ENCODE results near the gene MCC.

Gene MCC

DNA sequence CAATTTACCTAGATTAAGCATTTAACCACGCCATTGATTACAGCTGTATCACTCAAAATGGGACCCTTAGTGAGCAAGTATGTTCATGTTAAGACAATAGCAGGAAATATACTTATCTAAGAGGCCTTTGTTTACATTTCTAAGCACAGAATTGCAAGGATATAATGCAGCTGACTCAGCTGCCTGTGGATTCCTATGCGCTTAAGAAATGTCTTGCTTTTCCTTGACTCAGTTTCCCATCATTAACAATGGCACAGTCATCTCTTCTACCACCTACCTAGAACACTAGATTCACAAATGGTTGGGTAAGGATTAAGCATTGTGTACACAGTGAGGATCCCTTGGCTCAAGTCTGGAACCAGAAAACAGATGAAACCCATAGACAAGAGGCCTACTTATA, 217.2 kb downstream of the MCC start:
- no peak for DNase-seq (ENCODE audit: low read depth, low spot score)
- H3K4me3 ChIP-seq (ENCODE audit: low read depth, low read length) = no peak overlapping the region
- CTCF ChIA-PET = interaction anchor here (0.8 kb wide), 1 partner anchor 237 kb away, joined by 3 read pairs; no protein-coding TSS in a partner anchor
- POLR2A ChIA-PET = no interaction called here
- TF ChIP-seq, protein P1, sequence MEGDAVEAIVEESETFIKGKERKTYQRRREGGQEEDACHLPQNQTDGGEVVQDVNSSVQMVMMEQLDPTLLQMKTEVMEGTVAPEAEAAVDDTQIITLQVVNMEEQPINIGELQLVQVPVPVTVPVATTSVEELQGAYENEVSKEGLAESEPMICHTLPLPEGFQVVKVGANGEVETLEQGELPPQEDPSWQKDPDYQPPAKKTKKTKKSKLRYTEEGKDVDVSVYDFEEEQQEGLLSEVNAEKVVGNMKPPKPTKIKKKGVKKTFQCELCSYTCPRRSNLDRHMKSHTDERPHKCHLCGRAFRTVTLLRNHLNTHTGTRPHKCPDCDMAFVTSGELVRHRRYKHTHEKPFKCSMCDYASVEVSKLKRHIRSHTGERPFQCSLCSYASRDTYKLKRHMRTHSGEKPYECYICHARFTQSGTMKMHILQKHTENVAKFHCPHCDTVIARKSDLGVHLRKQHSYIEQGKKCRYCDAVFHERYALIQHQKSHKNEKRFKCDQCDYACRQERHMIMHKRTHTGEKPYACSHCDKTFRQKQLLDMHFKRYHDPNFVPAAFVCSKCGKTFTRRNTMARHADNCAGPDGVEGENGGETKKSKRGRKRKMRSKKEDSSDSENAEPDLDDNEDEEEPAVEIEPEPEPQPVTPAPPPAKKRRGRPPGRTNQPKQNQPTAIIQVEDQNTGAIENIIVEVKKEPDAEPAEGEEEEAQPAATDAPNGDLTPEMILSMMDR (IDR thresholded peaks at IDR 0.05; ENCODE audit: insufficient read depth, low read length, missing control alignments) = no peak

DNA sequence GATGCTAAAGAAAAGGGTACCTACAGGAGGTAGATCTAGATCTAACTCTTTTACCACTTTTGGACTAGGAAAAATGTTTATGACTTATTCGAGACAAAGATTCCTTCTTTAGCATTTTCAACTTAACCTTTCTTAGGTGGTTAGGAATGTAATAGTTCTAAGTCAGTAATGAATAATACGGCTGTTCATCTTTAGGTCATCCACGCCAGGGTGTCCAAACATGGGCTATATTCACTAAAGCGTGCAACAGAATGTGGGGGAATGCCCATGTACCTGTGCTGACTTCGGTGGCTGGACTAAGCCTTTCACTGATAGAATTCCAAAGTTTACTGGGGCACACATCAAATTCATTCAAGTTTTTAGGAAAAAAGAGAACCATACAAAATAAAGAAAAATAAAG, 218.2 kb downstream of the MCC start:
- no peak overlapping the region for H3K4me3 ChIP-seq (ENCODE audit: low read depth, low read length)
- DNase-seq (ENCODE audit: low read depth, low spot score) = no peak
- POLR2A ChIA-PET = no interaction called here
- CTCF ChIA-PET = interaction anchor here (0.8 kb wide), 2 partner anchors 14 to 236 kb away, joined by 3 read pairs; no protein-coding TSS in a partner anchor
- TF ChIP-seq, protein P1 (IDR thresholded peaks at IDR 0.05; ENCODE audit: insufficient read depth, low read length, missing control alignments) = no peak

DNA sequence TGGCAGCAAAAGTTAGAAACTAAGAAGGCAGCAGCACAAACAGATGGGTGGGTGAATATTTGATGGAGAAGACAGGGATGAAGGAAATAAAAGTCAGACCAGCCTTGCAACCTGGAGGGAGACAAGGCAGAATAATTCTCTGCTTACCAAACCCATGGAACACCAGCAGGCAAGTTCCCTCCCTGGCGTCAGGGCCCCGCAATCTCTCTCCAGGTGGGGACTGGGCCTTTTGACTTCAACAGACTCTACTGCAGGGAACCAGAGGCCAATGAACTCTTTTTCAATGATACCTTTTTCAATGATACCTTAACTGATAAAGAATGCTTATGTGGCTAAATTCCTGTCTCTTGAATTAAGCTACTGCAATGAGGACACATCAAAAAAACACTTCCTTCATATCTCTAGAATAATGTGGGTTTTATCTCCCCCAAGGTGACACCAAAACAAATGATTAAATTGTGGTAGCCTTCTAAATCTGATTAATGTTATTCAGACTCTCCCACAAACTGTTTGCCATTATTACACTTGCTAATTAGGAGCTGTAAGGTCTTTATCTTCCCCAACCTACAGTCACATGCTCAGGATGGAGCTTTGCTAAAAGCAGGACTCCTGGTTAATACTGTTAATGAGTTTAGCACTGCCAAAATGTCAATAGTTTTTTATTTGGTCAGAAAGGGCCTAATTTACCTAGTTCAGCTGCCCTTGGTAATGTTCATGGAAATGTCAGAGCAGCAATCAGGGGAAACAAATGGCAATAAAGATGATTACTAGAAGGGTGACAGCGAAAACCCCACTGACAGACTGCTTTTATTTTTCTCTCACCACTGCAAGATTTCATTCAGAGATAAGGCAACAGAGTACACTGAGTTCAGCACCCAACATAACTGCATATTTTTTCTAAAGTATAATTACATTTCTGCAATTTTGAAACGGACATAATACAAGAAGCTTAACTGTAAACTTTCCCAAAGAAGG, 218.9 kb downstream of the MCC start:
- TF ChIP-seq, protein P1 (IDR thresholded peaks at IDR 0.05; ENCODE audit: insufficient read depth, low read length, missing control alignments) = no peak
- H3K4me3 ChIP-seq (ENCODE audit: low read depth, low read length) = no peak overlapping the region
- no peak for DNase-seq (ENCODE audit: low read depth, low spot score)
- ChIA-PET POLR2A (no interaction called here), CTCF (interaction anchor here (0.8 kb wide), 1 partner anchor 13 kb away, joined by 3 read pairs; no protein-coding TSS in a partner anchor)

GRCh38 chr5:113268232-113268631, 220.0 kb downstream of the MCC start:
- H3K4me3 ChIP-seq (ENCODE audit: low read depth, low read length) = no peak overlapping the region
- TF ChIP-seq, protein P1 (IDR thresholded peaks at IDR 0.05; ENCODE audit: insufficient read depth, low read length, missing control alignments) = no peak
- POLR2A ChIA-PET = no interaction called here
- CTCF ChIA-PET = no interaction called here
- no peak for DNase-seq (ENCODE audit: low read depth, low spot score)

- TF ChIP-seq, protein P1 (IDR thresholded peaks at IDR 0.05; ENCODE audit: insufficient read depth, low read length, missing control alignments) = no peak
- CTCF ChIA-PET = no interaction called here
- no peak overlapping the region for H3K4me3 ChIP-seq (ENCODE audit: low read depth, low read length)
- DNase-seq (ENCODE audit: low read depth, low spot score) = no peak
- POLR2A ChIA-PET = no interaction called here
Measured at GRCh38 chr5:113267361-113267900, 220.8 kb downstream of the MCC start.

GRCh38 chr5:113266913-113267227, 221.4 kb downstream of the MCC start:
- no peak for DNase-seq (ENCODE audit: low read depth, low spot score)
- ChIA-PET CTCF (no interaction called here), POLR2A (no interaction called here)
- no peak overlapping the region for H3K4me3 ChIP-seq (ENCODE audit: low read depth, low read length)
- TF ChIP-seq, protein P1 (IDR thresholded peaks at IDR 0.05; ENCODE audit: insufficient read depth, low read length, missing control alignments) = no peak
